Natural killer cell (primary cell): Measurements from ENCODE around the gene PIK3CD. TPM values are rescaled to one million over a fixed set of nuclear protein-coding genes. Genes with fewer than 3 reads are reported as not detected.
"Not testable (repeated sequence)": the region's sequence is repeated elsewhere in the genome, so short reads cannot be mapped to it uniquely, and the experiment has no call there.

Experiments
- ATAC-seq, 3 donors: fragments of 150-1000 bp in 2 of 3; fragments of 200-7000 bp in 1 of 3; cut with Tn5 transposase; 1 replicate in 1 of 3; 2 replicates in 2 of 3; pipeline ENCODE4 v1.10.0; 2021; ENCODE audit warnings: mild to moderate bottlenecking in 2 of 3, moderate library complexity in 2 of 3
- DNase-seq, 2 donors: peaks; one replicate each; pipeline versions ENCODE4 v3.0.0 to v3.0.0-alpha.2; 2013 to 2021; ENCODE audit warnings: mixed read lengths in 1 of 2
- H3K27ac ChIP-seq: one replicate; pipeline ENCODE4 v1.5.1; 2013; ENCODE audit warnings: mild to moderate bottlenecking, low read length
- H3K27me3 ChIP-seq: one replicate; pipeline ENCODE4 v1.6.1; 2013; ENCODE audit warnings: low read length; ENCODE audit not compliant: control insufficient read depth, insufficient read depth
- H3K36me3 ChIP-seq: one replicate; pipeline ENCODE4 v1.6.1; 2013; ENCODE audit warnings: low read length; ENCODE audit not compliant: control insufficient read depth, insufficient read depth
- H3K4me1 ChIP-seq: one replicate; pipeline ENCODE4 v1.6.1; 2013; ENCODE audit warnings: low read length; ENCODE audit not compliant: control insufficient read depth, insufficient read depth
- H3K4me3 ChIP-seq: one replicate; pipeline ENCODE4 v1.5.1; 2013; ENCODE audit warnings: low read length
- H3K9me3 ChIP-seq: one replicate; pipeline ENCODE4 v1.6.1; 2013; ENCODE audit warnings: low read length; ENCODE audit not compliant: control insufficient read depth, insufficient read depth
- H3K27ac Mint-ChIP-seq, 2 donors: one replicate each; pipeline ENCODE4 v1.8.0; 2022; ENCODE audit warnings: mild to moderate bottlenecking in 2 of 2, mixed read lengths in 2 of 2, moderate library complexity in 1 of 2
- H3K27me3 Mint-ChIP-seq, 2 donors: one replicate each; pipeline ENCODE4 v1.8.0; 2022; ENCODE audit warnings: low read depth in 2 of 2, mixed read lengths in 2 of 2
- H3K36me3 Mint-ChIP-seq: one replicate; pipeline ENCODE4 v1.8.0; 2022; ENCODE audit warnings: mixed read lengths
- H3K4me1 Mint-ChIP-seq, 2 donors: one replicate each; pipeline ENCODE4 v1.8.0; 2022; ENCODE audit warnings: mixed read lengths in 2 of 2
- H3K4me3 Mint-ChIP-seq: one replicate; pipeline ENCODE4 v1.8.0; 2022; ENCODE audit warnings: mild to moderate bottlenecking, moderate library complexity, mixed read lengths
- H3K9me3 Mint-ChIP-seq, 2 donors: one replicate each; pipeline ENCODE4 v1.8.0; 2022; ENCODE audit warnings: mixed read lengths in 2 of 2
- WGBS: methylation state at CpG from one replicate; pipeline ENCODE4 v1.1.7; 2013; ENCODE audit warnings: missing lambda C conversion rate; ENCODE audit not compliant: insufficient coverage; 5-methylcytosine and 5-hydroxymethylcytosine counted together
- intact Hi-C: fragments of 100-400 bp; cut with micrococcal nuclease; formaldehyde crosslinking; loops from one replicate; pipeline ENCODE4 v1.14.2; 2022
- total RNA-seq, 4 donors: library from RNA; stranded (reverse); fragments of 120-200 nt in 1 of 4; gene quantifications; one replicate each; pipeline versions ENCODE4 v1.2.3 to v1.2.4, GENCODE V29; 2013 to 2022
- TF ChIP-seq, protein P1 (sequence below): fragments of 200-600 bp; IDR thresholded peaks from one replicate; pipeline ENCODE4 v1.8.0; 2022; ENCODE audit warnings: antibody characterized with exemption

Gene PIK3CD
- total RNA-seq, 3 donors from 2014 or later (not counting 1 experiment from before 2014, with no cell fraction given), result 171 to 240 (median 198) TPM

DNA sequence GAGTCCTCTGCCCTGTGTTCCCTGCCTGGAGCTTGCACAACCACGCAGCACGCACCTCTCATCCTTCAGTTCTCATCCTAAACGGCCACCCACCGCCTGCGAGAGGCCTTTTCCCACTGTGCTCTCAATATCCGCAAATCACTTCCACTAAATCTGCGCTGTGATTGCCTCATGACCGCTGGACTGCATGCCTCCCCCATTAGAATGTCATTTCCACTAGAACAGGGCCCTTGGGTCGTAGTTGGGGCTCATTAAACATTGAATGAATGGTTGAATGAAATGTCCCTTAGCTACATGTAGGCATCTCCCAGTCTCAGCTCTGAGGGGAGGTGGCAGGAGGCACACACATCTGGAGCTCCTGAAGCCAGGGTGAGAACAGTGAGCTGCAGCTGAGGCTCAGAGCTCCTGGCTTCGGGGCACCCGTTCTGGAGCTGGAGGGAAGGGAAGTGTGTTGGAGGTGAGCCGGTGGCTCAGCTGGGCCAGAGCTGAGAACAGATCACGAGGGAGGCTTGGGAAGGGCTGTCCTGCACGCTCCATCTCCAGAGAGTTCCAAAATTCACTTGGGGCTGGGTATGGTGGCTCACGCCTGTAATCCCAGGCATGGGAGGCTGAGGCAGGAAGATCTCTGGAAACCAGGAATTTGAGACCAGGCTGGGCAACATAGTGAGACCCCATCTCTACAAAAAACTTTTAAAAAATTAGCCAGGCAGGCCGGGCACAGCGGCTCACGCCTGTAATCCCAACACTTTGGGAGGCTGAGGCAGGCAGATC, 32.4 kb upstream of the PIK3CD start:
- no peak overlapping the region for H3K4me3 ChIP-seq
- peaks cover 0 to 8% of the 10 kb centered on the region in 2 donors for H3K27me3 Mint-ChIP-seq
- H3K9me3 Mint-ChIP-seq, result no peaks in the 10 kb centered on the region
- H3K27ac ChIP-seq, result no peak overlapping the region
- DNase-seq, result no peak
- no peaks in the 10 kb centered on the region for H3K36me3 ChIP-seq
- no peak overlapping the region for H3K27ac Mint-ChIP-seq
- TF ChIP-seq, protein P1, sequence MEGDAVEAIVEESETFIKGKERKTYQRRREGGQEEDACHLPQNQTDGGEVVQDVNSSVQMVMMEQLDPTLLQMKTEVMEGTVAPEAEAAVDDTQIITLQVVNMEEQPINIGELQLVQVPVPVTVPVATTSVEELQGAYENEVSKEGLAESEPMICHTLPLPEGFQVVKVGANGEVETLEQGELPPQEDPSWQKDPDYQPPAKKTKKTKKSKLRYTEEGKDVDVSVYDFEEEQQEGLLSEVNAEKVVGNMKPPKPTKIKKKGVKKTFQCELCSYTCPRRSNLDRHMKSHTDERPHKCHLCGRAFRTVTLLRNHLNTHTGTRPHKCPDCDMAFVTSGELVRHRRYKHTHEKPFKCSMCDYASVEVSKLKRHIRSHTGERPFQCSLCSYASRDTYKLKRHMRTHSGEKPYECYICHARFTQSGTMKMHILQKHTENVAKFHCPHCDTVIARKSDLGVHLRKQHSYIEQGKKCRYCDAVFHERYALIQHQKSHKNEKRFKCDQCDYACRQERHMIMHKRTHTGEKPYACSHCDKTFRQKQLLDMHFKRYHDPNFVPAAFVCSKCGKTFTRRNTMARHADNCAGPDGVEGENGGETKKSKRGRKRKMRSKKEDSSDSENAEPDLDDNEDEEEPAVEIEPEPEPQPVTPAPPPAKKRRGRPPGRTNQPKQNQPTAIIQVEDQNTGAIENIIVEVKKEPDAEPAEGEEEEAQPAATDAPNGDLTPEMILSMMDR, result no peak
- no peaks in the 10 kb centered on the region for H3K36me3 Mint-ChIP-seq
- no peaks in the 10 kb centered on the region for H3K9me3 ChIP-seq
- no peaks in the 10 kb centered on the region for H3K27me3 ChIP-seq
- intact Hi-C loops, result no loop called here
- H3K4me1 Mint-ChIP-seq, result no peaks in the 10 kb centered on the region
- peaks cover 7% of the 10 kb centered on the region for H3K4me1 ChIP-seq
- ATAC-seq, result no peak
- WGBS, result 82% methylated on average over 18 of the region's 18 CpGs
- H3K4me3 Mint-ChIP-seq, result no peak overlapping the region

DNA sequence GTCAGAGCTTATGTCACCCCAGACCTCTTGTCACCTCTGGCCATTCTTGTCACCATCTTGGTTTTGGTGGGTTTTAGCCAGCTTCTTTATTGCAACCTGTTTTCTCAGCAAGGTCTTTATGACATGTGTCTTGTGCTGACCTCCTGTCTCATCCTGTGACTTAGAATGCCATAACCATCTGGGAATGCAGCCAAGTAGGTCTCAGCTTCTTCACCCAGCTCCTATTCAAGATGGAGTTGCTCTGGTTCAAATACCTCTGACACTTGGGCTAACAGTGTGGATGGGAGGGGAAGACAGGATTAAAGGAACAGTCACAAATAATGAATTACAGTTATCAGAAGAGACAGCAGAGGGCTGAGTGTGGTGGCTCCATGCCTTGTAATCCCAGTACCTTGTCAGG, 30.5 kb upstream of the PIK3CD start:
- H3K4me3 ChIP-seq, result no peak overlapping the region
- H3K9me3 ChIP-seq, result no peaks in the 10 kb centered on the region
- intact Hi-C loops, result no loop called here
- no peaks in the 10 kb centered on the region for H3K9me3 Mint-ChIP-seq
- TF ChIP-seq, protein P1, result no peak
- no peak overlapping the region for H3K27ac ChIP-seq
- H3K27ac Mint-ChIP-seq, result no peak overlapping the region
- H3K4me1 ChIP-seq, result peaks cover 9% of the 10 kb centered on the region
- no peaks in the 10 kb centered on the region for H3K27me3 ChIP-seq
- H3K4me3 Mint-ChIP-seq, result no peak overlapping the region
- peaks cover 2% of the 10 kb centered on the region in 2 donors for H3K4me1 Mint-ChIP-seq
- H3K36me3 ChIP-seq, result no peaks in the 10 kb centered on the region
- H3K27me3 Mint-ChIP-seq, result peaks cover 0 to 9% of the 10 kb centered on the region in 2 donors
- H3K36me3 Mint-ChIP-seq, result no peaks in the 10 kb centered on the region
- no peak for DNase-seq
- no peak for ATAC-seq

DNA sequence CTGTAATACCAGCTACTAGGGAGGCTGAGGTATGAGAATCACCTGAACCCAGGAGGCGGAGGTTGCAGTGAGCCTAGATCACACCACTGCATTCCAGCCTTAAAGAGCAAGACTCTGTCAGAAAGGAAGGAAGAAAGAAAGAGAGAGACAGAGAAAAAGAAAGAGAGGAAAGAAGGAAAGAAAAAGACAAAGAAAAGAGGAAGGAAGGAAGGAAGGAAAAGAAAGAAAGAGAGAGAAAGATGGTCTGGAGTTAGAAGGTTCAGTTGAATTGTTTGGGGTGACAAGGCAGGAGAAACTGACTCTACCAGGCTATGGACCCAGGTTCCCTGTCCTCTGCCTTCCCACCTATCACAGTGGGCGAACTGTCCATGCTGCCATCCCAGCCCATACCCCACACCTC, 27.4 kb upstream of the PIK3CD start:
- no peak overlapping the region for H3K4me3 ChIP-seq
- Mint-ChIP-seq H3K27ac (no peak overlapping the region), H3K4me3 (peak overlapping the region; percentile 14), H3K4me1 (peaks cover 22 to 27% of the 10 kb centered on the region in 2 donors), H3K27me3 (peaks cover 0 to 5% of the 10 kb centered on the region in 2 donors), H3K9me3 (no peaks in the 10 kb centered on the region), H3K36me3 (no peaks in the 10 kb centered on the region)
- WGBS, result 88% methylated on average over 2 of the region's 2 CpGs
- H3K27me3 ChIP-seq, result no peaks in the 10 kb centered on the region
- TF ChIP-seq, protein P1, result no peak
- H3K27ac ChIP-seq, result no peak overlapping the region
- no peak for ATAC-seq
- intact Hi-C loops, result no loop called here
- no peaks in the 10 kb centered on the region for H3K36me3 ChIP-seq
- H3K4me1 ChIP-seq, result peaks cover 38% of the 10 kb centered on the region
- no peaks in the 10 kb centered on the region for H3K9me3 ChIP-seq
- no peak for DNase-seq

DNA sequence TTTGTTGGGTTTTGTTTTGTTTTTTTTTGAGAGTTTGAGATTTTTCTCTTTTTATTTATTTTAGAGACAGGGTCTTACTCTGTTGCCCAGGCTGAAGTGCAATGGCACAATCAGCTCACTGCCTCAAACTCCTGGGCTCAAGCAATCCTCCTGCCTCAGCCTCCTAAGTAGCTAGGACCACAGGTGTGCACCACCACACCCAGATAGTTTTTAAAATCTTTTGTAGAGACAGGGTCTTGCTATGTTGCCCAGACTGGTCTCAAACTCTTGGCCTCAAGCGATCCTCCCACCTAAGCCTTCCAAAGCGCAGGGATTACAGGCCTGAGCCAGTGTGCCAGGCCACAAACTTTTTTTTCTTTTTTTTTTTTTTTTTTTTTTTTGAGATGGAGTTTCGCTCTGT, 26.5 kb upstream of the PIK3CD start:
- H3K36me3 Mint-ChIP-seq, H3K9me3 Mint-ChIP-seq, H3K27ac Mint-ChIP-seq, intact Hi-C loops, H3K27me3 ChIP-seq, H3K27me3 Mint-ChIP-seq, H3K36me3 ChIP-seq, DNase-seq, H3K4me3 ChIP-seq, H3K9me3 ChIP-seq, ATAC-seq, H3K27ac ChIP-seq: not testable (repeated sequence)
- Mint-ChIP-seq H3K4me3 (peak overlapping the region; percentile 6), H3K4me1 (peaks cover 31 to 36% of the 10 kb centered on the region in 2 donors)
- WGBS, result 76% methylated on average over 2 of the region's 3 CpGs
- peaks cover 45% of the 10 kb centered on the region for H3K4me1 ChIP-seq
